ENCODE results near the gene TBL1X. TPM values are rescaled to one million over a fixed set of nuclear protein-coding genes. Genes with fewer than 3 reads are reported as not detected.

TBL1X gene
- total RNA-seq, 1 donor from 2014 or later = 32.5 TPM

DNA sequence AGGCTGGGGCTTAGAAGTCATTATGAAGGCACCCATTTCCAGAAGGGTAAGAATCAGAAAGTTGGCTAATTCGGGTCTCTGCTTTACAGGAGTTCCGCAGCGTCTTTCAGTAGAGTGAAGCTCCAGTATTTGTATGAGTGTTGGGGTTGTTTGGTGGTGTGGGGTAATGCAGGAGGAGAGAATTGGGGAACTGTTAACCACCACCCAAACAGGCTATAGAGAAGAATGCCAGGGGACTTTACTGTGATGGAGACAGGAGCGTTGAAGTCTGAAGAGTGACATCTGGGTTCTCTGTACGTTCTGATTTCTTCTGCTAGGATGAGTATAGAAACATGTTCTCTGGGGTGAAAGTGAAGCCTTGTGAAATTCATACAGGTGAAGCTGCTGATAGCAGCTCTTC lies 96.3 kb downstream of the TBL1X start:
- TF ChIP-seq, protein P1, sequence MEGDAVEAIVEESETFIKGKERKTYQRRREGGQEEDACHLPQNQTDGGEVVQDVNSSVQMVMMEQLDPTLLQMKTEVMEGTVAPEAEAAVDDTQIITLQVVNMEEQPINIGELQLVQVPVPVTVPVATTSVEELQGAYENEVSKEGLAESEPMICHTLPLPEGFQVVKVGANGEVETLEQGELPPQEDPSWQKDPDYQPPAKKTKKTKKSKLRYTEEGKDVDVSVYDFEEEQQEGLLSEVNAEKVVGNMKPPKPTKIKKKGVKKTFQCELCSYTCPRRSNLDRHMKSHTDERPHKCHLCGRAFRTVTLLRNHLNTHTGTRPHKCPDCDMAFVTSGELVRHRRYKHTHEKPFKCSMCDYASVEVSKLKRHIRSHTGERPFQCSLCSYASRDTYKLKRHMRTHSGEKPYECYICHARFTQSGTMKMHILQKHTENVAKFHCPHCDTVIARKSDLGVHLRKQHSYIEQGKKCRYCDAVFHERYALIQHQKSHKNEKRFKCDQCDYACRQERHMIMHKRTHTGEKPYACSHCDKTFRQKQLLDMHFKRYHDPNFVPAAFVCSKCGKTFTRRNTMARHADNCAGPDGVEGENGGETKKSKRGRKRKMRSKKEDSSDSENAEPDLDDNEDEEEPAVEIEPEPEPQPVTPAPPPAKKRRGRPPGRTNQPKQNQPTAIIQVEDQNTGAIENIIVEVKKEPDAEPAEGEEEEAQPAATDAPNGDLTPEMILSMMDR (conservative IDR thresholded peaks at IDR 0.05) = no peak
- peaks cover 14% of the 10 kb centered on the region for H3K36me3 Mint-ChIP-seq (ENCODE audit: low read depth)
- H3K9me3 Mint-ChIP-seq = peaks cover 7% of the 10 kb centered on the region
- no peaks in the 10 kb centered on the region for H3K27me3 Mint-ChIP-seq (ENCODE audit: low read depth)
- H3K4me1 Mint-ChIP-seq = peaks cover 4% of the 10 kb centered on the region
- DNase-seq (ENCODE audit: low read depth, low spot score) = no peak
- H3K4me3 Mint-ChIP-seq = no peak overlapping the region
- no peak overlapping the region for H3K27ac Mint-ChIP-seq (ENCODE audit: unreplicated experiment)

DNA sequence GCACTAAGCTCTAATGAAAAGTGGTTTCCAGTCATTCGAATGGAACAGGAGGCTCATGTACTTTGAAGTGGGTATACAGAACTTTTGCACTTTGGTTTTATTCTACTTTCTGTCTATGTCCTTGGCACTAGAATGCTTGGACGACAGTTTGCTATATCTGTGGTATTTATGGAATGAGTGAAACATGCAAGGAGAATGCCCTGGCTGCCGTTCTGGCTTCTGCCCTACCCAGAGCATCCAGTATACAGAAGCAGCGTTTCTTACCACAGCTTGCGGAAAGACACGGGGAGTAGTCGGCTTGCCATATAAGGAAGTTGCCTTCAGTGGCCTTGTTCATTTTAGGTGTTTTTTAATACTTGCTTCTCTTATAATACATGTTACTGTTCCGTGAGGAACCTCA lies 98.0 kb downstream of the TBL1X start:
- H3K4me1 Mint-ChIP-seq = peaks cover 4% of the 10 kb centered on the region
- H3K9me3 Mint-ChIP-seq = peaks cover 10% of the 10 kb centered on the region
- peaks cover 13% of the 10 kb centered on the region for H3K36me3 Mint-ChIP-seq (ENCODE audit: low read depth)
- no peak overlapping the region for H3K27ac Mint-ChIP-seq (ENCODE audit: unreplicated experiment)
- no peak for DNase-seq (ENCODE audit: low read depth, low spot score)
- TF ChIP-seq, protein P1 (conservative IDR thresholded peaks at IDR 0.05) = no peak
- no peak overlapping the region for H3K4me3 Mint-ChIP-seq
- H3K27me3 Mint-ChIP-seq (ENCODE audit: low read depth) = no peaks in the 10 kb centered on the region

GRCh38 chrX:9566150-9566621 lies 101.3 kb downstream of the TBL1X start:
- TF ChIP-seq, protein P1 (conservative IDR thresholded peaks at IDR 0.05) = no peak
- Mint-ChIP-seq H3K4me3 (no peak overlapping the region), H3K36me3 (ENCODE audit: low read depth) (peaks cover 13% of the 10 kb centered on the region), H3K27me3 (ENCODE audit: low read depth) (no peaks in the 10 kb centered on the region), H3K9me3 (peaks cover 9% of the 10 kb centered on the region), H3K4me1 (no peaks in the 10 kb centered on the region), H3K27ac (ENCODE audit: unreplicated experiment) (no peak overlapping the region)
- no peak for DNase-seq (ENCODE audit: low read depth, low spot score)

DNA sequence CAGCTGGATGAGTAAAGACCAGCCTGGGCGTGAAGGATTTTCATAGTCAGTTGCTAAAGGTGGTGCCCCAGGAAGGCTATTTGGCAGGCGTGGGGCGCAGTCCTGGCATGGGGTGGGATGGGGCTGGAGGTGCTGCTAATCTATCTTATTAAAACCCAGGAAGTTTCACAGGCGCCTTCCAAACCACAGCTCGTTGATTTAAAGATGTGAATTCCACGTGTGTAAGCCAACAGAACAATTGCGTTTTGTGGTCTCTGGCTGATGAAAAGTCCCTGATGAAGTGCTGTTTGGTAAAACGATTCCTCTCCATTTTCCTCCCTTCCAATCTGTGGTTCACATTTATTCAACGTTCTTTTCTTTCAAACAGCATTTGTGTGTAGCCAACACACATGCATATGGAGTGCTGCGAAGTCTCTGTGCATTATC lies 105.0 kb downstream of the TBL1X start:
- H3K27ac Mint-ChIP-seq (ENCODE audit: unreplicated experiment) = no peak overlapping the region
- H3K27me3 Mint-ChIP-seq (ENCODE audit: low read depth) = no peaks in the 10 kb centered on the region
- no peak overlapping the region for H3K4me3 Mint-ChIP-seq
- peaks cover 5% of the 10 kb centered on the region for H3K9me3 Mint-ChIP-seq
- DNase-seq (ENCODE audit: low read depth, low spot score) = no peak
- H3K4me1 Mint-ChIP-seq = peaks cover 8% of the 10 kb centered on the region
- TF ChIP-seq, protein P1 (conservative IDR thresholded peaks at IDR 0.05) = no peak
- peaks cover 6% of the 10 kb centered on the region for H3K36me3 Mint-ChIP-seq (ENCODE audit: low read depth)

DNA sequence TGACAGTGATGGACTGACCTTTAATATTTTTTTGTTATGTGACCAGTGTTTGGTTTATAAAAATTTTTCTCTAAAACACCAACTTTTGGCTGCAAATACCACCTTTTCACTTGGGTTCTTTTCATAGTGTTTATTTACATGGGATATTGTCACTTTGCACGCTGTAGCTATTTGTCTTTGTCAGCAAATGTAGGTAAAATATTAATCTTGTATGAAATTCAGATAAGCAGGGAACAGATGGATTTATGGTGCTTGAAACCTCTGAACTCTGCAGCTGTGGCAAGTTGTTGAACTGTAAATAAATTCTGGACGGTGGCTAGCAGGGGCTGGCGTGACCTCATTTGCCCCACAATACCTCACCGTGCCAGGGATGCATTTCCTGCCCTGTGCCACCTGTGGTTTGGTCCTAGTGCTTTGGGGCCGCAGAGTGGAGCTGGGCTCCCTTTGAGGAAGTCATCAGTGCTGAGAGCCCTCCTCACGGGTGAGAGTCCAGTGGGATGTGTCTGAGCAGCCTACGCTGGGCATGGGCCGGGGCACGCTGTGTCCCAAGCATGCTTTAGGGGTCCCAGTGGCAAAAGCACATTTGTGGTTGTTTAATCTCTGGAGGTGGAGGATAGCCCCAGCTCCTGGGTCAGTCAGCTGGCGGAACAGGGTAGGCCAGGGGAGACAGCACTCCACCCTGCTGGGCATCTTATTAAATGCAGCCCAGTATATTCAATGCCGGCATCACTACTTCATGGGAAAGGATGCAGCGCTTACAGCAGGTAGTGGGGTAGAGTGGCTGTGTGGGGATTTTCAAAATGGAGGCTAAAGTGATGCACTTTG lies 108.6 kb downstream of the TBL1X start:
- H3K9me3 Mint-ChIP-seq = peaks cover 5% of the 10 kb centered on the region
- H3K27me3 Mint-ChIP-seq (ENCODE audit: low read depth) = no peaks in the 10 kb centered on the region
- H3K36me3 Mint-ChIP-seq (ENCODE audit: low read depth) = peaks cover 7% of the 10 kb centered on the region
- no peak overlapping the region for H3K27ac Mint-ChIP-seq (ENCODE audit: unreplicated experiment)
- H3K4me1 Mint-ChIP-seq = peaks cover 8% of the 10 kb centered on the region
- TF ChIP-seq, protein P1 (conservative IDR thresholded peaks at IDR 0.05) = no peak
- no peak for DNase-seq (ENCODE audit: low read depth, low spot score)
- no peak overlapping the region for H3K4me3 Mint-ChIP-seq

Measured in neural crest cell (in vitro differentiated cells).